Mammary epithelial cell (primary cell): ENCODE results near the gene CBY2.
A peak's percentile ranks its signal among the peaks of the same experiment; 100 is the strongest.

Source experiments
- EZH2 ChIP-seq: IDR thresholded peaks from 2 replicates; pipeline ENCODE4 v1.6.1; 2012; ENCODE audit warnings: low read length, inconsistent platforms, borderline replicate concordance
- TF ChIP-seq, protein P1 (sequence below), 2 donors: IDR thresholded peaks in 1 of 2; conservative IDR thresholded peaks in 1 of 2; 2 replicates each; pipeline ENCODE4 v1.5.1; 2011 to 2012; ENCODE audit warnings: inconsistent platforms in 2 of 2, low read length in 2 of 2, mild to moderate bottlenecking in 2 of 2, control low read depth in 1 of 2, low read depth in 1 of 2; ENCODE audit not compliant: insufficient read depth in 1 of 2; ENCODE audit errors: extremely low read depth in 1 of 2

DNA sequence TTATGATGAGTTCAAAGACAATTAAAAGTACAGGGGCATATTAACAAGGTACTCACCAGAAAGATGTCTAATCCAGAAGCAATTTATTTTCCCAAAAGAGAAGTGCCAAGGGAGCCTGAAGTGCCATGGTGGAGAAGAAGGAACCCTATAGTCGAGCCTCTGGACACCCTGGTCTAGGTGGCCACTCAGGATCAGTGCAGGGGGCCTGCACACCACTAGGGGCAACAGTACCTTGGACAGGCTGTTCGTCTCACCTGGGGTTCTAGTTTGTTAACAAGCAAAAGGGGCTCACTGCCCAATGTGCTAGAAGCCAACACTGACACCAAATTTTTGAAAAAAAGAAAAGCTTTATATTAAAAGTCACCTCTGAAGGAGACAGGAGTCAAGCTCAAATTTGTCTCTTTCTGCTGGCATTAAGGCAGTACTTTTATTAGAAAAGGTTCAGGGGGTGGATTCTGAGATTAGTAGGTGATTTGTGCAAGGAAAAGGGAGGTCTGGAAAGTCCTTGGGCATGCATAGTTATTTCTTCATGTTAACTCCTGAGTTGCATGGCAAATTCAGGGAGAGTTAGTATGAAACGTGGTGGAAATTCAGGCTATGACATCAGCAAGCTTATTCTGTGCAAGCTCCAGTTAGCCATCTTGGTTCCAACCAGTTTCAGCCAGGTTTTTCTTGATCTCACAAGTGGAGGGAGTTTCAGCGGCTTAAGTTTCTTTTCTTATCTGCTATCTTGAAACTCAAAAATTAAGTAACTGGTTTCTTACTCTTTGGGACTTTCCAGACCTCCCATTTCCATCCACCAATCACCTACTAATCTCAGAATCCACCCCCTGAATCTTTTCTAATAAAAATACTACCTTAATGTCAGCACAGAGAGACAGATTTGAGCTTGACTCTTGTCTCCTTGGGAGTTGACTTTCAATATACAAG is 884 bp upstream of the CBY2 start:
- TF ChIP-seq, protein P1, sequence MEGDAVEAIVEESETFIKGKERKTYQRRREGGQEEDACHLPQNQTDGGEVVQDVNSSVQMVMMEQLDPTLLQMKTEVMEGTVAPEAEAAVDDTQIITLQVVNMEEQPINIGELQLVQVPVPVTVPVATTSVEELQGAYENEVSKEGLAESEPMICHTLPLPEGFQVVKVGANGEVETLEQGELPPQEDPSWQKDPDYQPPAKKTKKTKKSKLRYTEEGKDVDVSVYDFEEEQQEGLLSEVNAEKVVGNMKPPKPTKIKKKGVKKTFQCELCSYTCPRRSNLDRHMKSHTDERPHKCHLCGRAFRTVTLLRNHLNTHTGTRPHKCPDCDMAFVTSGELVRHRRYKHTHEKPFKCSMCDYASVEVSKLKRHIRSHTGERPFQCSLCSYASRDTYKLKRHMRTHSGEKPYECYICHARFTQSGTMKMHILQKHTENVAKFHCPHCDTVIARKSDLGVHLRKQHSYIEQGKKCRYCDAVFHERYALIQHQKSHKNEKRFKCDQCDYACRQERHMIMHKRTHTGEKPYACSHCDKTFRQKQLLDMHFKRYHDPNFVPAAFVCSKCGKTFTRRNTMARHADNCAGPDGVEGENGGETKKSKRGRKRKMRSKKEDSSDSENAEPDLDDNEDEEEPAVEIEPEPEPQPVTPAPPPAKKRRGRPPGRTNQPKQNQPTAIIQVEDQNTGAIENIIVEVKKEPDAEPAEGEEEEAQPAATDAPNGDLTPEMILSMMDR (conservative IDR thresholded peaks at IDR 0.05 in 1 of 2, IDR thresholded peaks at IDR 0.05 in 1 of 2; ENCODE audit: extremely low read depth in 1 of 2, insufficient read depth in 1 of 2, low read depth in 1 of 2, low read length in 2 of 2): peak in 1 of 2 donors; percentile 3
- TF ChIP-seq EZH2: no peak
